T-helper 1 cell (primary cell): Measurements from ENCODE around the gene CDH4.

Source experiments
- DNase-seq, 5 donors: peaks; one replicate each; pipeline ENCODE4 v3.0.0-alpha.2; 2012 to 2020

Gene CDH4

DNA sequence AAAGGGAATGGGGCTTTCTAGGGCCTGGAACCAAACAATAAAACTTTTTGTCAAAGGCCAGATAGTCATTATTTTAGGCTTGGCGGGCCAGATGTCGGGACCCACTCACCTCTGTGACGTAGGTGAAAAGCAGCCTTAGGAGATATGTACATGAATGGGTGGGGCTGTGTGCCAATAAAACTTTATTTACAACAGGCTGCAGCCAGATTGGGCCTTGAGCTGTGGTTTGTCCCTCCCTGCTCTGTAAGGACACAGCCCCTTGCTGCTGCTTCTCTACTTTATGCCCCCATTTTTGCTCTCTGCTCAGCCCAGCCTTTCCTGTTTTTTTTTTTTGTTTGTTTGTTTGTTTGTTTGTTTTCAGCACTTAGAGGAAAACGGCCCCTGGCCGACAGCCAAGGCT lies 32.7 kb downstream of the CDH4 start:
- DNase-seq, result no peak

DNA sequence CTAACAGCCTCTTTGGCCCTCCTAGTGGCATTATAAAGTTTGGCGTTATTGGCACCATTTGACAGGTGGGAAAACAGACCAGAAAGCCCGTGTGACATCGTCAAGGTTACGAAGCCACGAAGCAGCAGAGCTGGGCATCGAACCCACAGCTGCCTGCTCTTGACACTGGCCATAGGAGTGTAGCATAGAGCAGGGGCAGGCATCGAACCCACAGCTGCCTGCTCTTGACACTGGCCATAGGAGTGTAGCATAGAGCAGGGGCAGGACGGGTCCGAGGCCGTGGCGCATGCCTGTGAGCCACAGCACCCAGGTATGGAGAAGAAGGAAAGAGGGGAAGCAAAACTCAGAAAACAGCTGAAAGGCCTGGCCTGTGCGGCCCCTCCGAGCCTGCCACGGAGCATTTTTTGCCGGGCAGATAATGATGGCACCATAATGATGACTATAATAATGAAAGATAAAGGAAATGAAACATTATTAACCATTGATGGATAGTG lies 33.1 kb downstream of the CDH4 start:
- no peak for DNase-seq

DNA sequence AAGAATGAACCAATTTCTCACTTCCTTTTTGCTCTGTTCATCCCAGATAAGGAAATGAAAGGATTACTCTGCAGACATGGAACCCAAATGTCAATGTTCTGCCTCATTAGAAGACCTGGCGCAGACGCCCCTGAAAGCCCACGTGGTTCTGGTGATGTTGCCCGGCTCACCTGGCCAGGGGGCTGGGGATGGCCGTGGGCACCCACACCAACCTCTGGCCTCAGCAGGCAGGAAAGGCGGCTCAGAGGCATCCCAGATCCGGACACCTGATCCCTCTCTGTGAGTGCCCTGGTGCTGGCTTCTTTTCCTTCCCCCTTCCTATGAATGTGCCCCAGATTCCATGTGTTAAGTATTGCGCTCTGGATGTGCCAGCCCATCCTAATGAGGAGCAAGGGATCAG lies 33.6 kb downstream of the CDH4 start:
- no peak for DNase-seq

DNA sequence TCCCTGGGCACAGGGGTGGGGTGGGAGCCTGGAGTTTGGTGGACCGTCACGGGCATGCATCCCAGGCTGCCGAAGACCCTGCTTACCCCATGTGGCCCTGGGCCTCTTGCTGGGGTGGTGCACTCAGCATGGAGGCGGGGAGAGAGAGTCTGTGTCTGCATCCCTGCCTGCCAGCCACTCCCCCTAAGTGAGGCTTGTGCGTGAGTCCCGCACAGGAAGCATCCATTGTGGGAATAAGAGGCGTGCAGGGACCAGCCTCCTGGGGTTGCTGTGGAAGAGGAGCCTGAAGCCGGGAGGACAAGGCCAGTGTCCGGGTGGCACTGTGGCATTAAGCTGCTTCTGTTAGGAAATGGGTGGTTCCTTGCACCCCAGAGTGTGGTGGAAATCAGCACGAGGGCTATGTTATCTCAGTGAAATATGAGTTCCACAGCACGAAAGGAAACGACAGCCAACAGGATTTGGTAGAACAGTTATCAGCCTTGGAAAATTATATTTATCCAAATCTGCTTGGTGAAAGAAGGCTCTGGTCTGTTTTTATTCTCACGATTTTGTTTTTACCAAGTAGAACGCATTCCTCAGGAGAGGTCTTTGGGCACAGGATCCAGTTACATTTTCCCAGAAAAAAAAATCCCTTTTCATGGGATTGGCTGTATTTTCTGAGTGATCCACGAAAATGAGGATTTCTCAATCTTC lies 35.7 kb downstream of the CDH4 start:
- no peak for DNase-seq

DNA sequence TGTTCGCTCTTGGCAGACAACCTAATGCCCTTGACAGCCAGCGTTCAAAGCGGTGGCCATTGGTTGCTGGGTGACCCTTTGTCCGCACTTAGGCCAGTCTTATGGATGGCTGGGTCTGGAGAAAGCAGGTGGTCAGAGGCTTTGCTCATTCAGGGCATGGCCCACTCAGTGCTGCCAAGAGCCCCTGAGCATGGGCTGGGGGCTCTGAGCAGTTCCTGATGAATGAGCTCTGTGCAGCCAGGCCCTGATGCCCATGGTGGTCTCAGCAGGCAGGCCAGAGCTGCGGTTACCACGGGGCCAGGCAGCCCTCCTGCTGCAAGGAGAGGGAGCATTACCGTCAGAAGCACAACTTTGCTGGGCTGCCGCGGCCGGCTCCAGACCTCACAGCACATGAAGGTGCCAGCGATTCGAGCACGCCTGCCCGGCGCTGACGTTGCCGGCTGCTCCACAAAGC lies 36.3 kb downstream of the CDH4 start:
- no peak for DNase-seq

DNA sequence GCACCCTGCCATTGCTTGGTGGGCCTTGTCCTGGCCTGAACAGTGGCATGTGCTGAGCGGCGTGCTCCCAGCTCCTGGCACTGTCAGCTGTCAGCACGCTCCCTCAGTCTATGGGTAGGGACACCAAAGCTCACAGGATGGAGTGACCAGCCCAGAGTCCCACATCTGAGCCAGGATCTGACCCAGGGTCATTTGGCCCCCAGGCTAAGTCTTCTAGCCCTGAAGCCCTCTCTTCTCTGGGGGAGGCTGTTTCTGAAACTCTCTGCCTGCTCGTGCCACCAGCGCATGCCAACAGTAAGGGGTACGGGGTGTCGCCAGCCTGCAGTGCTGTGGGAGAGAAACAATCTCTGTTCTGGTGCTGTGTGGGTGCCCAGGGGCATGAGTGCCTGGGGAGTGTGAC lies 37.1 kb downstream of the CDH4 start:
- no peak for DNase-seq

DNA sequence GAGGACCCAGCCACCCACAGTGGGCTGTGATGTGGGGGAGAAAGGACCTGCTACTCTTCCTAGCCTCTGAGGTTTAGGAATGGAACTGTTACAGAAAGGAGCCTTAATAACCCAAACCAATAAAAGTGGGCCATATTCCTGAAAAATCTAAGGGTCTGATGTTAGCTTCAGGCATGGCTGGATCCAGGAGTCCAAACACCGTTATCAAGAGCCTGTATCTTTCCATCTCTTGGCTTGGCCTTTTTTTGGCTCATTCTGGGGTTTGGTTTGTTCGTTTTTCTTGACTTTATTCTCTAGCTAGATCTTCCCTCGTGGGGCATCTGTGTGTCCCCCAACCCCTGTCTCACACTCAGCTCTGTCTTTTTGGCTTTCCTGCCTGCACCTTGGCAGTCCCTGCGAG lies 38.7 kb downstream of the CDH4 start:
- DNase-seq, result no peak

- DNase-seq, result no peak
Measured at GRCh38 chr20:61291166-61291829, 39.2 kb downstream of the CDH4 start.

DNA sequence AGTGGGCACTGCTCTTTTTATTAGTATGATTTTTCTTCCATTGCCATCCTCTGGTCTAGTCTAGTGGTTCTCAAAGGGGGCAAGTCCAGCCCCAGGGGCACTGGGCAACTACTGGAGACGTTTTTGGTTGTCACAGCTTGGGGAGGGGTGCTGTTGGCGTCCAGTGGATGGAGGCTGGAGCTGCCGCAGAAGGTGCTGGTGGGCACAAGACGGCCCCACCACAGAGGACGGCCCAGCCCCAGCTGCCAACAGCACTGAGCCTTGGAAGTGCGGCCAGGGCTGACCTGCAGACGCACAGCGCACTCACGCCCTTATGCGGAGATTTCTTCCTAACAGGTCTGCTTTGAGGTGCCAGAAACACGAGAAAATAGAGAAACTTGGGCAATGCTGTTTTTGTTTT lies 40.3 kb downstream of the CDH4 start:
- DNase-seq, result no peak

- DNase-seq, result no peak
Measured at GRCh38 chr20:61292821-61293612, 41.0 kb downstream of the CDH4 start.

DNA sequence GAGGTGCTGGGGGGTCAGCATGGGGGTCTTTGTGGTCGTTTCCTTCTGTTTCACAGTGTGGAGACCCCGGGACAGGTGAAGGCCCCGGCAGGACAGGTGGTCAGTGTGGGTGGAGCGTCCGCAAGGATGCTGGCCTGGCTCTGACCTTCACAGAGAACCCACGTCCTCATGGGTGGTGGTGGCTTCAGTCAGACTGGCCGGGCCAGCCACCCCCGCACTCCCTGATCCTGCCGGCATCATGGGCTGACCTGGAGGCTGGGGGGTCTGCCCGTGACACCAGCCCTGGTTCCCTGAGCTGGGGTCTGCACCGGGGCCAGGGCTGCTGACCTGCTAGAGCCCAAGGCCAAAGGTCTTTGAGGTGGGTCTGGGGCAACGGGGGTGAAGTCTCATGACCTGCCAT lies 41.9 kb downstream of the CDH4 start:
- DNase-seq, result no peak

DNA sequence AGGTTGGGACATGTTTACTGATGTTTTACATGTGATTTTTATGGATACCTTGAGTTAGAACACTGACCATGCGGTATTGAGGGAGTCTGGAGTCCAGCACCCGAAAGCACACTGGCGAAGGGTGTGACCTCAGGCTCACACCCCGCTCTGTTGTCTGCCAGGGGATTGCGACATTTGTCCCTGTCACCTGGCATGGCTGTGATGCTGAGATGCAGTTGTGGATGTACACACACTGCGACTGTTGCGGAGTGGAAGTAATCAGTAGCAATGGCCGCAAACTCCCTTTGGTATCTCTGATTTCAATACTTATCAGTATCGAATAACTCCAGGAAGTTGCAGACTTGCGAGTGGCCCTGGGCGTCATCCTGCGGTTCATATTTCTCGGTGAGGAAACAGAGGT lies 43.2 kb downstream of the CDH4 start:
- no peak for DNase-seq

GRCh38 chr20:61295682-61296628 lies 43.9 kb downstream of the CDH4 start:
- DNase-seq, result no peak

DNA sequence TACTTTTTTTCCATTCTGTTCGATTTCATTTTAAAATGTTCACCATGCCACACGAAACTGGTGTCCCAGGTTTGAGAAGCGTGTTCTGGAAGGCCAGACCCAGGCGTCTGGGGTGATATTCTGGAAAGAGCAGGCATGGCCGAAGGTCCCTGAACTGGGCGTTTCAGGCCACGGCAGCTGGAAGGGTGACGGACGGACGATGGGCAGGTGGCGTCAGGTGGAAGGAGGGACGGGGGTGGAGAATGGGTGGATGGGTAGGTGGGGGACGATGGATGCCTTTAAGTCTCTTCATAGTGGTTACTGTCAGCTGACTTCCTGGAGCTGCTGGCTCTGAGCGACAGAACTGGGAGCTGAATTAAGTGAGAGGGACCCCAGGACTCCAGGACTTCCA lies 44.6 kb downstream of the CDH4 start:
- no peak for DNase-seq

DNA sequence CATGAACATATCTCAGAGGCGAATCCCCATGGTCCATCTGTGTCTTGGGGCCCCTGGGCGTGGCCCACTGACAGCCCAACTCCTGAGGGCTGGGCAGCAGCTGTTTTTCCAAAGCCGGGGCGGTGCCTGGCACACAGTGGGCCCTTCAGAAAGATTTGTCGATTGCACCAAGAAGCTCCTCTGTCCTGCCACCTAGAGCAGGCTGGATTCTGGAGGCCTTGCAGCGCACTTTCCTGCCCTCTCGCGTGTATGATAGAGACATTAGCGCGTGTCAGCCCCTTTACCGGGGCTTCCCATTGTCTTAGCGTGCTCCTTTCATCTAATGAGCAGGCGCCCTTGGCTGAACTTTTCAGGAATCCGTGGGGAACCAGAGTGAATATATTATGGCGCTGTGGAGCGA lies 45.4 kb downstream of the CDH4 start:
- DNase-seq, result no peak

- no peak for DNase-seq
Measured at GRCh38 chr20:61297986-61298385, 45.9 kb downstream of the CDH4 start.

- no peak for DNase-seq
Measured at GRCh38 chr20:61298661-61299060, 46.6 kb downstream of the CDH4 start.

GRCh38 chr20:61299104-61299503 lies 47.0 kb downstream of the CDH4 start:
- no peak for DNase-seq

- DNase-seq, result no peak
Measured at GRCh38 chr20:61299618-61300017, 47.6 kb downstream of the CDH4 start.

- DNase-seq, result no peak
Measured at GRCh38 chr20:61300293-61300692, 48.2 kb downstream of the CDH4 start.

- DNase-seq, result no peak
Measured at GRCh38 chr20:61300709-61301108, 48.6 kb downstream of the CDH4 start.

DNA sequence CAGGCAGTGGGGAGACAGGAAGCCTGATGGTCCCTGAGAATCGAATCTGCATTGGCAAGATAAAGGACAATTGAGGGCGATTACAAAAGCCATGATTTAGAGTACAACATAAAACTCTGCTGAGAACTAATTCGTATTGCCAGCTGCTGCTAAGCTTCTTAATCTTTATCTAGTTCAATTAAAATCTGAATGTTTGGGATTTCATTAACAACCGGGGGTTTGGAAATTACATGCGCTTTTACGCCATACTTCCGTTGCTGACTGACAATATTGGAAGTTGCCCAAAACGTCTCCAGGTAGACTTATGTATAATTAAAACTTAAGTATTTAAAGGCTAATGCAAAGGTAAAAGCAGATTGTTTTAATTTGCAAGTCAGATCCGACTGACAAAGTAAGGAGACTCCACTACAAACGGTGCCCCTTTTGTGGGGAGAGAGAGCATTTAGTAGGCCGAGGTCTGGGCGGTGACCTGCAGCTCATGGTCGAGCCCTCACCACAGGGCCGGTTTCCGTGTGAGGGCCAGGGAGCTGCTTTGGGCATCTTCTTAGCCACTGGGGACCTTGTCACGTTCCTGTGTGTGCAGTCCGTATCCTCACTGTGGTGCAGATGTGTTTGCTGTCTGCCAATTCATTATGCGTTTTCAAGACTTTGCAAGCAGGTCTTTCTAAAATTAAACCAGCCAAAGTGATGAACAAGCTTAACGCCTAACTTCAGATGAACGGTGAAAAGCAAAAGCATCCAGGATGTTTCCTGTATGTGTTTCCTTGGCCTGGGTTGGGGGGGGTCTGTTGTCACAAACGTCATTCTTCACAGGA lies 49.9 kb downstream of the CDH4 start:
- DNase-seq, result no peak
